ENCODE measurements around the gene SHMT2.

Gene SHMT2

DNA sequence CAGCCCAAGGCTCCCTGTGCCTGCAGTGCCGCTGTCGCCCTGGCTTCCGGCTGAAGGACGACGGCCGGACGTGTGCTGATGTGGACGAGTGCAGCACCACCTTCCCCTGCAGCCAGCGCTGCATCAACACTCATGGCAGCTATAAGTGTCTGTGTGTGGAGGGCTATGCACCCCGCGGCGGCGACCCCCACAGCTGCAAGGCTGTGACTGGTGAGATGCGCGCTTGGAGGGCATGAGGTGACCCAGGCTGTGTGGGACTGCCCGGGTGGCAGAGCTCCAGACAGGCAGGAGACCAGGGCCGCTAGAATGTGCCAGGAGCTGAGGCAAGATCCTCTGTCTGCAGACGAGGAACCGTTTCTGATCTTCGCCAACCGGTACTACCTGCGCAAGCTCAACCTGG, 32.6 kb upstream of the SHMT2 start:
- DNase-seq (ENCODE audit: low spot score) = no peak

DNA sequence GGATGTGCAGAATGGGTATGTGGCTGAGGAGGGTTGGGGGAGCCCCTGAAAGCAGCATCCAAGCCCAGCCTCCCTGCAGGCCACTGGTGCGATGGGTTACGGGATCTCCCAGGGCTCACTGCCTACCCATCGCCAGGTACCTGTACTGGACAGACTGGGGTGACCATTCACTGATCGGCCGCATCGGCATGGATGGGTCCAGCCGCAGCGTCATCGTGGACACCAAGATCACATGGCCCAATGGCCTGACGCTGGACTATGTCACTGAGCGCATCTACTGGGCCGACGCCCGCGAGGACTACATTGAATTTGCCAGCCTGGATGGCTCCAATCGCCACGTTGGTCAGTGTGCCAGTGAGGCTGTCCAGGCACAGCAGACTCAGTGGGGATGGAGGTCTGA, 31.2 kb upstream of the SHMT2 start:
- no peak for DNase-seq (ENCODE audit: low spot score)

DNA sequence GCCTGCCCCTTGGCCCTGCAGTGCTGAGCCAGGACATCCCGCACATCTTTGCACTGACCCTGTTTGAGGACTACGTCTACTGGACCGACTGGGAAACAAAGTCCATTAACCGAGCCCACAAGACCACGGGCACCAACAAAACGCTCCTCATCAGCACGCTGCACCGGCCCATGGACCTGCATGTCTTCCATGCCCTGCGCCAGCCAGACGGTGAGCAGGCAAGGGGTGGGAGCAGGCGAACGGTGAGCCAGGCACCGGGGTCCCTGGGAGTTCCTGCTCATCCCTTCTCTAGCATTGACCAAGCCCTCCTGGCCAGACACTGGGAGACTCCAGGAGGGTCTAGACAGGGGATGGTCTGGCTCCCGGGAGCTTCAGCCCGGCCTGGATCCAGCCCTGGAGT, 30.3 kb upstream of the SHMT2 start:
- no peak for DNase-seq (ENCODE audit: low spot score)

DNA sequence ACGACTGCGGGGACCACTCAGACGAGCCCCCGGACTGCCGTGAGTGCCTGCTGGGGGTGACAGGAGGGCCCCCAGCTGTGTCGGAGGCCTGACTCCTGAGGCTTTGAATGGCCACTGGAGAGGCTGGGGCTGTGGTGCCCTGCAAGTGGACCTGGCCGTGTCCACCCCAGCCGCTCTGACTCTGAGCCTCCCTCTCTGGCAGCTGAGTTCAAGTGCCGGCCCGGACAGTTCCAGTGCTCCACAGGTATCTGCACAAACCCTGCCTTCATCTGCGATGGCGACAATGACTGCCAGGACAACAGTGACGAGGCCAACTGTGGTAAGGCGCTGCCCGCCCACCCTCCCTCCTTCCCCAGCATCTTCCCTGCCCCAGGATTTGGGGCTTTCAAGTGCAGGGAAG, 29.0 kb upstream of the SHMT2 start:
- no peak for DNase-seq (ENCODE audit: low spot score)

DNA sequence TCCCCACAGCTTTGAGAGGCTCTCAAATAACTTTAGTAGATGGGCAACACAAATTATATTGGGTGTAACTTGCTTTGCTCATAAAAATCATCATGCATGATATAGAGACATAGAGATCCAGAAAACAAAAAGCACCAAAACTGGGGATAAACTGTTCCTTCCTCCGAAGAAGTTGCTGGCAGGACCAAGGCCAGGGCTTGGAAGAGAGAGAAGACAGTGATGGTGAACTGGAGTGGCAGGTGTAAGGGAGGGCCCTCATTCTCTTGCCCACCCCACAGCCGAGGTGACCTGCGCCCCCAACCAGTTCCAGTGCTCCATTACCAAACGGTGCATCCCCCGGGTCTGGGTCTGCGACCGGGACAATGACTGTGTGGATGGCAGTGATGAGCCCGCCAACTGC, 28.3 kb upstream of the SHMT2 start:
- no peak for DNase-seq (ENCODE audit: low spot score)

DNA sequence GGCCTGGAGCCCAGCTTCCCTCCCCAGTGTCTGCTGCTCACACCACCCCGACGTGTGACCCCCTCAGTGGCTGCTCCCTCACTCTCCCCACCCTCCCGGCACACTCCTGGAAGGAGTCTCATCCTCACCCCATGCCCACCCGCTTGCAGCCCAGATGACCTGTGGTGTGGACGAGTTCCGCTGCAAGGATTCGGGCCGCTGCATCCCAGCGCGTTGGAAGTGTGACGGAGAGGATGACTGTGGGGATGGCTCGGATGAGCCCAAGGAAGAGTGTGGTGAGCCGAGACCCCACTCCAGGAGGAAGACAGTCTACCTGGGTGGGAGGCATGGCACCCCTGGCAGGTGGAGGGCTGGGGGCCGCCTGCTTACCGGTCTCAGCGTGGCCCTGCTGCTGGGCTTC, 27.9 kb upstream of the SHMT2 start:
- no peak for DNase-seq (ENCODE audit: low spot score)

DNA sequence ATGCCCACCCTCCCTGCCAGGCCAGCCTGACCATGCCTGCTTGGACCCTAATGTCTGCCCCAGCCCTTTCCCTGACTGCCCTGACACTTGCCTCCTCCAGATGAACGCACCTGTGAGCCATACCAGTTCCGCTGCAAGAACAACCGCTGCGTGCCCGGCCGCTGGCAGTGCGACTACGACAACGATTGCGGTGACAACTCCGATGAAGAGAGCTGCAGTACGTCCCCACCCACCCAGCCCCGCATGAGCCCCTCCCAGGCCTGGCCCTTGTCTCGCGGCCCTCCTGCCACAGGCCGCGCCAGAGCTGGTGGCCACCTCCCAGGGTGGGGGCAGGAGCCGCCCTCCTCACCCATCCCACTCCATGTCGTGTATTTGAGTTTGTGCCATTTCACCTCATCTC, 27.2 kb upstream of the SHMT2 start:
- no peak for DNase-seq (ENCODE audit: low spot score)

DNA sequence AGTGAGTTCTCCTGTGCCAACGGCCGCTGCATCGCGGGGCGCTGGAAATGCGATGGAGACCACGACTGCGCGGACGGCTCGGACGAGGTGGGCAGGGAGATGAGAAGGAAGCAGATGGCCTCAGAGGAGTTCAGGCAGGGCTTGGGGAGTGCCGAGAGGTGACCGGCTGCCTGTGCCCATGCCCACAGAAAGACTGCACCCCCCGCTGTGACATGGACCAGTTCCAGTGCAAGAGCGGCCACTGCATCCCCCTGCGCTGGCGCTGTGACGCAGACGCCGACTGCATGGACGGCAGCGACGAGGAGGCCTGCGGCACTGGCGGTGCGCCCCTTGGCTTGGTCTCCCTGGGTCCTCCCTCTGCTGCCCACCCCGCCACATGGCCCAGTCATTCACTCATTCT, 26.3 kb upstream of the SHMT2 start:
- DNase-seq (ENCODE audit: low spot score) = no peak

DNA sequence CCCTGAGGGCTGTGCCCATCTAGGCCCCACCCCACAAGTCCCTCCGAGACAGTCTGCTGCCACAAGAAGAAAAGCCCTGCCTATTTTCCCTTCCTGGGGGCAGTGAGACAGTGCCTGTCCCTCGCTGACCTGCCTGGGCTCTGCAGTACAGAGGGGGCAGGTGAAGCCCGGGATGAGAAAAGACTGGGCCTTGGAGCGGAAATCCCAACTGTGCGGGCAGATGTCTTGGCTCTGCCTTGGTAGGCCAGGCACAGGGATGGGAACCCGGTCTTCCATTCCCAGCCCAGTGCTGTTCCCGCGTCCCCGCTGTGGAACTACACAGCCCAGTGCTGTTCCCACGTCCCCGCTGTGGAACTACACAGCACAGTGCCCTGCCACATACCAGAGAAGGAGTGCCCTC, 25.7 kb upstream of the SHMT2 start:
- DNase-seq (ENCODE audit: low spot score) = no peak

DNA sequence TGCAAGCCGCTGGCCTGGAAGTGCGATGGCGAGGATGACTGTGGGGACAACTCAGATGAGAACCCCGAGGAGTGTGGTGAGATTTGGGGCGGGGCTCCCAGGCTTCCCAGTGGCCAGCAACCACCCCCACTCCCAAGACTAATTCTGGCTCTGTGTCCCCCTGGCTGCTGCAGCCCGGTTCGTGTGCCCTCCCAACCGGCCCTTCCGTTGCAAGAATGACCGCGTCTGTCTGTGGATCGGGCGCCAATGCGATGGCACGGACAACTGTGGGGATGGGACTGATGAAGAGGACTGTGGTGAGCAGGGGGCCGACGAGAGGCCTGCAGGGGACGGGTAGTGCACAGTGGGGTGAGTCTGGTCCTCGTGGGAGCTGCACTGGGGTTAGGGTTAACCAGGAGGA, 25.1 kb upstream of the SHMT2 start:
- DNase-seq (ENCODE audit: low spot score) = no peak

DNA sequence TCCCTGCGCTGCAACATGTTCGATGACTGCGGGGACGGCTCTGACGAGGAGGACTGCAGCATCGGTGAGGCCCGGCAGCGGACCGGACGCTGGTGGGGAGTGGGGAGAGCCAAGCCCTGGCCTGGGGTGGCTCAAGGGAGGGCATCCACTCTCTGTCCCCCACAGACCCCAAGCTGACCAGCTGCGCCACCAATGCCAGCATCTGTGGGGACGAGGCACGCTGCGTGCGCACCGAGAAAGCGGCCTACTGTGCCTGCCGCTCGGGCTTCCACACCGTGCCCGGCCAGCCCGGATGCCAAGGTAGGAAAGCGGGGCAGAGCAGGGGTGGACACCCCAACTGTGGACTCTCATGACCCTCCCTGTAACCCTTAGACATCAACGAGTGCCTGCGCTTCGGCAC, 24.3 kb upstream of the SHMT2 start:
- DNase-seq (ENCODE audit: low spot score) = no peak

DNA sequence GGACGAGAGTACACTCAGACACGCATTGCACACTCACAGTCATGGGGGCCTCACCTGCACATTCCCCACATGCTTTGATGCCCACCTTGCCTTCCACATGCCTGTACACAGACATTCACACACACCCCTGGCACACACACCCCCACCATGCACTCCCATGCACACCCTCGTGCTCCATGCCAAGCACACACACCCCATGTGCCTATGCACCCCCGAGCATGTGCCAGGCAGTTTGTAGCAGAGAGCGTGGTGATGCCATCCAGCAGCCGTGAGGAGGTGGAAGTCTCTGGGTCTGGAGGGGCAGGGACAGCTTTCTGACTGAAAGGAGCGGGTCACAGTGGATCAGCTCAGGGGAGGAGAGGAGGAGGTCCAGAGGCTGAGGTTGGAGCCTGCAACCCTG, 23.6 kb upstream of the SHMT2 start:
- no peak for DNase-seq (ENCODE audit: low spot score)

DNA sequence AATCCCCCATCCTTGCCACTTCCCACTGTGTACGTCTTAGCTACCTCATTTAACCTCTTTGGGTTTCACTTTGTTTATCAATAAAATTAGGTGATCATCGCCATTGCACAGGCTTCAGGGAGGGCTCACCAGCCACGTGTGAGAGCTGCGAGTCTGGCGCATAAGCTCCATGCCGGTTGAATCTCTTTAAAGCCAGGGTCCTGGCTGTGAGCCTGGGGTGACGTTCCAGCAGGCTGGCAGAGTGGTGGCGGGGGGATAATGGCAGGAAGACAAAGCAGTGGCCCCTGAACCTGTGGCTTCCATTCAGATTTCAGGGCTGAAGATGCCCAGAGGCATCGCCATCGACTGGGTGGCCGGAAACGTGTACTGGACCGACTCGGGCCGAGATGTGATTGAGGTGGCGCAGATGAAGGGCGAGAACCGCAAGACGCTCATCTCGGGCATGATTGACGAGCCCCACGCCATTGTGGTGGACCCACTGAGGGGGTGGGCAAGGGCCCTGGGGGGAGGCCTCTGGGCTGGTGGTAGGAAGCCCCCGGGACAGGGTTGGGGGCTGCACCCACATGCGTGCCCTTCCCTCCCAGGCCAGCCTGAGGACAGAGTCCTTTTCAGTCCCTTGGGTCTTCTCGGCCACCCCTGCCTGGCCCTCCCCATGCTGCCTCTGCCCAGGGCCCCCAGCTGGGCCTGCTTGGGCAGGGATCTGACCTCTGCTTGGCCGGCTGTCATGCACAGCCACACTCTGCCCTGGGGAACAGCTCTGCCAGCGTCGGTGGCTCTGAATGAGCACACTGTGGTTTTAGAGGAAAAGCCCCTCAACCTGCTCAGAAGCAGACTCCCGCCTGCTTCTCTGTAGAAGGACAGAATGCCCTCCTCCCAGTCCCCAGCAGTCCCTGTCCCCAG, 21.5 kb upstream of the SHMT2 start:
- no peak for DNase-seq (ENCODE audit: low spot score)

DNA sequence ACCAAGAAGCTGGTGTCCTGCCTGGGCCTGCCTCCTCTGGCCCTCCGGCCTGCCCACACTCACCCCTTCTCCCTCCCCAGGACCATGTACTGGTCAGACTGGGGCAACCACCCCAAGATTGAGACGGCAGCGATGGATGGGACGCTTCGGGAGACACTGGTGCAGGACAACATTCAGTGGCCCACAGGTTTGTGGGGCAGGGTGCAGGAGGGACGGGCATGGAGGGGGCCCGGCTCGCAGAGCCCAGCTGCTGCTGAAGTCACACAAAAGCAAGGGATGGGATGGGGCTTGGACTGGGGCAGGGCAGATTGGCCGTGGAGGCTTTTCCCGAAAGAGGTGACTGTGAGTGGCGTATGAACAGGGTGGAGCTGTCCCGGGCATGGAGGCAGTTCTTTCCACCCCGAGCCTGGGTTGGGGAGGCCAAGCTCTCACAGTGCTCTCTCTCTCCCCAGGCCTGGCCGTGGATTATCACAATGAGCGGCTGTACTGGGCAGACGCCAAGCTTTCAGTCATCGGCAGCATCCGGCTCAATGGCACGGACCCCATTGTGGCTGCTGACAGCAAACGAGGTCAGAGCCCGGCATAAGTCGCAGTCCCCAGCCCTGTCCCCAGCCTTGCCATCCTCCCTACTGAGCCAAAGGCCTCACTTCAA, 20.8 kb upstream of the SHMT2 start:
- DNase-seq (ENCODE audit: low spot score) = no peak

DNA sequence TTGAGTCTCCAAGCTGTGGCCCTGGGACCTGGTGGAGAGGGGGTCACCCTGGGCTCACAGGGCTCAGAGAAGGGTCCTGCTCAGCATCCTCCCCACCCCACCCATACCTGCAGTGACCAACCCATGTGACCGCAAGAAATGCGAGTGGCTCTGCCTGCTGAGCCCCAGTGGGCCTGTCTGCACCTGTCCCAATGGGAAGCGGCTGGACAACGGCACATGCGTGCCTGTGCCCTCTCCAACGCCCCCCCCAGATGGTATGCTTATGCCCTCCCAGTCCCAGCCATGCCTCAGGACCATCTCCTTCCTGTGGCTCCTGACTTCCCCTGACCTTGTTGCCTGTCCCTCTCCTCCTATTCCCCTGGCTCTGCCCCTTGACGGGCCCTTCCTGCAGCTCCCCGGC, 19.6 kb upstream of the SHMT2 start:
- no peak for DNase-seq (ENCODE audit: low spot score)

DNA sequence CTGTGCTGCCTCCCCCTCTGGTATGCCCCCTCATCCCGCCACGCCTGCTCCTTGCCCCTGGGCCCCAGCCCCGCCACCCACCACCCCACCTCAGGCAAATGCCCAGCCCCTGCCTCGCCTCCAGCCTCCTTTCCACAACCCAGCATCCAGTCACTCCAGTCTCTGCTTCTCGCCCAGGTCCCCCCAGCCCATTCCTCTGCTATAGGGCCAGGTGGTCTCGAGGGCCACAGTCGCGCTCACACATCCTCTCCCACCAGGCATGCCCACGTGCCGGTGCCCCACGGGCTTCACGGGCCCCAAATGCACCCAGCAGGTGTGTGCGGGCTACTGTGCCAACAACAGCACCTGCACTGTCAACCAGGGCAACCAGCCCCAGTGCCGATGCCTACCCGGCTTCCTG, 19.1 kb upstream of the SHMT2 start:
- no peak for DNase-seq (ENCODE audit: low spot score)

DNA sequence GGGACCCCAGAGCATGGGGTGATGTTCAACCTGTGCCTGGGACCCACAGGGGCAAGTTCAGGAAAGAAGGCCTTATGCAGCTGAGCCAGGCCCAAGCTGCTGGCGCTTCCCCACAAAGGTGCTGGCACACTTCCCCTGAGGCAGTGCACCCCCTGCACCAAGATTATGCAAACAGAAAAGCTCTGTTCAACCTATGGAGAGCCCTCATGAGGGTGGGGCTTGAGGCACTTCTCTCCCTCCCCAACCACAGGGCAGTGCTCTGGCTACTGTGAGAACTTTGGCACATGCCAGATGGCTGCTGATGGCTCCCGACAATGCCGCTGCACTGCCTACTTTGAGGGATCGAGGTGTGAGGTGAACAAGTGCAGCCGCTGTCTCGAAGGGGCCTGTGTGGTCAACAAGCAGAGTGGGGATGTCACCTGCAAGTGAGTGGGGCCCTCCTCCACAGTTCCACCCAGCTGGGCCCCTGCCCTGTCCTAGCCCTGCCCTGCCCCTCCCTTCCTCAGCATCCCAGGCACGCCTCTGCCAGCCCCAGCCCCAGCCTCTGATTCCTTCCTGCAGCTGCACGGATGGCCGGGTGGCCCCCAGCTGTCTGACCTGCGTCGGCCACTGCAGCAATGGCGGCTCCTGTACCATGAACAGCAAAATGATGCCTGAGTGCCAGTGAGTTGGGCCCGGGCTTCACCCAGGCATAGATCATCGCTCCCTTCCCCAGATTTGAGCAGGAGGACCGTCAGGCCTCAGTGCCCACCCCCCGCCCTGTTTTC, 18.4 kb upstream of the SHMT2 start:
- DNase-seq (ENCODE audit: low spot score) = no peak

DNA sequence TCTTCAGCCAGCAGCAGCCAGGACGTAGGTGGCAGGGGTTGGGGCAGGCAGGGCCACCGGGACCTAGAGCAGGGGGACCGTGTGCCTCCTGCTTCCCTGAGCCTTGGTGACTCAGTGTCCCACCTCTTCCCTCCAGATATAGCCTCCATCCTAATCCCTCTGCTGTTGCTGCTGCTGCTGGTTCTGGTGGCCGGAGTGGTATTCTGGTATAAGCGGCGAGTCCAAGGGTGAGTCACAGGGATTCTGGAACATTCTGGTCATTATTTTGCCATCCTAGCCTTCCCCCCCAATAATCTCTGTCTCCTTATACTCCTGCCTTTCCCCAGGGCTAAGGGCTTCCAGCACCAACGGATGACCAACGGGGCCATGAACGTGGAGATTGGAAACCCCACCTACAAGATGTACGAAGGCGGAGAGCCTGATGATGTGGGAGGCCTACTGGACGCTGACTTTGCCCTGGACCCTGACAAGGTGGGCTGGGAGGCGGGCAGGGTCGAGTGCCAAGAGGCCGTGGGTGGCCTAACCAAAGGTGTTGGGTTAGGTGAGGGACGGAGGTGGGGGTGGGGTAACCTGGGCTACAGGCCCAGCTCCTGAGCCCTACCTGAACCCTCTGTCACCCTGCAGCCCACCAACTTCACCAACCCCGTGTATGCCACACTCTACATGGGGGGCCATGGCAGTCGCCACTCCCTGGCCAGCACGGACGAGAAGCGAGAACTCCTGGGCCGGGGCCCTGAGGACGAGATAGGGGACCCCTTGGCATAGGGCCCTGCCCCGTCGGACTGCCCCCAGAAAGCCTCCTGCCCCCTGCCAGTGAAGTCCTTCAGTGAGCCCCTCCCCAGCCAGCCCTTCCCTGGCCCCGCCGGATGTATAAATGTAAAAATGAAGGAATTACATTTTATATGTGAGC, 17.5 kb upstream of the SHMT2 start:
- DNase-seq (ENCODE audit: low spot score) = no peak

DNA sequence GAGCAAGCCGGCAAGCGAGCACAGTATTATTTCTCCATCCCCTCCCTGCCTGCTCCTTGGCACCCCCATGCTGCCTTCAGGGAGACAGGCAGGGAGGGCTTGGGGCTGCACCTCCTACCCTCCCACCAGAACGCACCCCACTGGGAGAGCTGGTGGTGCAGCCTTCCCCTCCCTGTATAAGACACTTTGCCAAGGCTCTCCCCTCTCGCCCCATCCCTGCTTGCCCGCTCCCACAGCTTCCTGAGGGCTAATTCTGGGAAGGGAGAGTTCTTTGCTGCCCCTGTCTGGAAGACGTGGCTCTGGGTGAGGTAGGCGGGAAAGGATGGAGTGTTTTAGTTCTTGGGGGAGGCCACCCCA, 16.8 kb upstream of the SHMT2 start:
- DNase-seq (ENCODE audit: low spot score) = no peak

DNA sequence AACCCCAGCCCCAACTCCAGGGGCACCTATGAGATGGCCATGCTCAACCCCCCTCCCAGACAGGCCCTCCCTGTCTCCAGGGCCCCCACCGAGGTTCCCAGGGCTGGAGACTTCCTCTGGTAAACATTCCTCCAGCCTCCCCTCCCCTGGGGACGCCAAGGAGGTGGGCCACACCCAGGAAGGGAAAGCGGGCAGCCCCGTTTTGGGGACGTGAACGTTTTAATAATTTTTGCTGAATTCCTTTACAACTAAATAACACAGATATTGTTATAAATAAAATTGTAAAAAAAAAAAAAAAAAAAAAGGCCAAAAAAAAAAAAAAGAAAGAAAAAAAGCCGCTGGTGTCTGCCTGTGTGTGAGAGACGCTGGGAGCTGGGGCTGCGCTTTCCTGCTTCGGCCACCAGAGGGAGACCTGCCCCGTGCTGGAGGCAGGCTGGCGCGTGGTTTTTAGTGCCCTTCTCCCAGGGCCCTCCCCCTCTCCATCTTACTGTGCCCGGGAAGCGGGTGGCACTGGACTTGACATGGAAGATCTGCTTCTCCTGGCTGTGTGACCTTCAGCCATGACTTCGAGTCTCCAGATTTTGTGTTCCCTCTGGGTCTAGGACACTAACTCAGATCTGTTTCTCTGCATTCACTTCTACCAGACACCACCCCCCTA, 16.3 kb upstream of the SHMT2 start:
- peak; percentile 75 for DNase-seq (ENCODE audit: low spot score)

DNA sequence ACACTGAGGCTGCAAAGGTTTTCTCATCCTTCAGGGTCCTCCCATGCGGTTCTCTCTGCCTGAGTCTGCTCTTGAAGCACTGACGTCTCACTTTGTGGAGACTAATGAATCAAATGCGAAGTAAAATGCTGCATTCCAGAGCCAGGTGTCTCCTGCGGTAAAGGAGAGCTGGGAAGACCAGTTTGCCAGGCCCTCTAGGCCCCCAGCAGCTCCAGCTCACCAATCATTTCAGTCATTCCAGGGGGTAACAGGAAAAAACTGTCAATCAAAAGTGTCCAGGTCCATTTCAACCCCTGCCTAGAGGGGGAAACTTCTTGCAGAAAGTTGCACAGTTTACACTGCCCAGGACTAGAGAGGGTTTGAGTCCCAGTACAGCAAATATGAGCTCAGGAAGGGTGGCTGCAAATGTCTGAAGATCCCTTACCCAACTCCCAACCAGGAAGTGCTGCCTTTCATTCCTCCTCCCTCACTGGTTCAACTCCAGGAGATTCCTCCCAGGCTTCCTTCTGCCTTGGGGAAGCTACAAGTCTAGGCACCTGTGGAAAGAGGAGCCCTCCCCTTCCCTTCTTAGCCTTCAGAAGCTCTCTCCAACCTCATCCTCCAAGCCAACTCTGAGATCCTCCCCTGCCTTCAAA, 15.6 kb upstream of the SHMT2 start:
- no peak for DNase-seq (ENCODE audit: low spot score)

All from SK-N-DZ (cell line).